A549 (cell line): ENCODE measurements around the gene SERINC5.

ENCODE experiments used
- CEBPB ChIP-seq, 2 experiments: fragments of >200 bp in 1 of 2; sonication (Bioruptor Twin) in 1 of 2; formaldehyde crosslinking in 1 of 2; IDR thresholded peaks; 2 replicates each; pipeline ENCODE4 v1.6.1; 2012 to 2016
- EP300 ChIP-seq, 2 experiments: fragments of >200 bp; sonication (Bioruptor Twin); formaldehyde crosslinking; IDR thresholded peaks; 2 replicates in 1 of 2; 3 replicates in 1 of 2; pipeline ENCODE4 v1.6.1; 2016 to 2017
- FOSB ChIP-seq: fragments of 250-450 bp; sonication (Bioruptor Pico); IDR thresholded peaks from 2 replicates; pipeline ENCODE4 v1.5.0; 2020; ENCODE audit warnings: mild to moderate bottlenecking, moderate library complexity
- FOSL2 ChIP-seq, 2 experiments: fragments of 450-650 bp in 1 of 2; fragments of >200 bp in 1 of 2; sonication (Bioruptor Twin) in 1 of 2; formaldehyde crosslinking; IDR thresholded peaks; 2 replicates each; pipeline versions ENCODE4 v1.5.0 to v1.6.1; 2016 to 2020; ENCODE audit warnings: mild to moderate bottlenecking in 1 of 2, moderate library complexity in 1 of 2
- GATA3 ChIP-seq: IDR thresholded peaks from 2 replicates; pipeline ENCODE4 v1.6.1; 2012; ENCODE audit warnings: borderline replicate concordance
- HDAC2 ChIP-seq: fragments of 200-600 bp; sonication (generic); IDR thresholded peaks from 2 replicates; pipeline ENCODE4 v1.6.1; 2016
- MAFK ChIP-seq: fragments of 450-650 bp; IDR thresholded peaks from 2 replicates; pipeline ENCODE4 v1.6.1; 2014; ENCODE audit not compliant: partially characterized antibody
- RAD21 ChIP-seq, 2 experiments: fragments of >200 bp in 1 of 2; sonication (Bioruptor Twin) in 1 of 2; formaldehyde crosslinking in 1 of 2; IDR thresholded peaks in 1 of 2; conservative IDR thresholded peaks in 1 of 2; 2 replicates in 1 of 2; 3 replicates in 1 of 2; pipeline ENCODE4 v1.6.1; 2012 to 2018; ENCODE audit warnings: inconsistent platforms in 1 of 2
- SMC3 ChIP-seq: fragments of >200 bp; sonication (Bioruptor Twin); formaldehyde crosslinking; IDR thresholded peaks from 3 replicates; pipeline ENCODE4 v1.6.1; 2018; ENCODE audit warnings: inconsistent platforms
- SREBF2 ChIP-seq: fragments of 450-650 bp; IDR thresholded peaks from 2 replicates; pipeline ENCODE4 v1.6.1; 2014; ENCODE audit warnings: mild to moderate bottlenecking, moderate library complexity
- TF ChIP-seq, protein P1 (sequence below): fragments of >200 bp; sonication (Bioruptor Twin); formaldehyde crosslinking; IDR thresholded peaks from 3 replicates; pipeline ENCODE4 v1.5.1; 2016
- TF ChIP-seq, protein P2 (sequence below): fragments of 200-600 bp; sonication (generic); IDR thresholded peaks from 2 replicates; pipeline ENCODE4 v1.6.1; 2016; ENCODE audit warnings: antibody characterized with exemption, mild to moderate bottlenecking, moderate library complexity

DNA sequence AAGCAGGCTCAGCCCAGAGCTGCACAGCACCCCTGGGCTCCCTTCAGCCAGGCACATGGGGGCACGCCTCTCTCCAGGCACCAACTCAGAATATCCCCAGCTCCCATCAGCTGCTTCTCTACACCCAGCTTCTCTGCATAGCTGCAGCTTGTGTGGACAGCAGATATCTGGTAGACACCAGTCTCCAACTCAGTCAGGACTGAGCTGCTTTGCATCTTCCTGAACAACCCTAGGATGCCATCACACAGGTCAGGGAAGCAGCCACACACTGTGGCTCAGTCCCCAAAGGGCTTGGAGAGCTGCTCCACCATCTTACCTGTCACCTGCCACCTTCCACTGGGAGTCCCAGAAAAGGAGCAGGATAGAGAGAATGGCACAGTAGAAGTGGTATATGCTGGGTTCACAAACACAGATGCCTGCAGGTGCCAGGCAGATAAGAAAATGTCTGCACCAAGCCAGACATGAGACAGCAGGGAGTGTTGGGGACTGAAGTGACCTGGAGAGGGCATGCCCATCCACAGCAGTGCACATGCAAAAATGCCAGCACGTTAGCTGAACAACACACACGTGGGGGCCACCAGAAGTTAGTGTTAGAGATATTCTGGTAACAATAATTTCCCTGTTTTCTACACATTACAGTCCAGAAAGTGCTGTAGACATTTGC is 178.7 kb downstream of the SERINC5 start:
- TF ChIP-seq HDAC2 (no peak), EP300 (IDR thresholded peaks at IDR 0.05) (no peak), GATA3 (no peak), RAD21 (conservative IDR thresholded peaks at IDR 0.05 in 1 of 2, IDR thresholded peaks at IDR 0.05 in 1 of 2) (no peak), FOSL2 (IDR thresholded peaks at IDR 0.05) (no peak), FOSL2 (CRISPR knock-in tag; IDR thresholded peaks at IDR 0.05) (no peak), SMC3 (no peak), FOSB (CRISPR knock-in tag) (no peak), MAFK (no peak), SREBF2 (no peak), CEBPB (IDR thresholded peaks at IDR 0.05) (no peak)
- TF ChIP-seq, protein P1, sequence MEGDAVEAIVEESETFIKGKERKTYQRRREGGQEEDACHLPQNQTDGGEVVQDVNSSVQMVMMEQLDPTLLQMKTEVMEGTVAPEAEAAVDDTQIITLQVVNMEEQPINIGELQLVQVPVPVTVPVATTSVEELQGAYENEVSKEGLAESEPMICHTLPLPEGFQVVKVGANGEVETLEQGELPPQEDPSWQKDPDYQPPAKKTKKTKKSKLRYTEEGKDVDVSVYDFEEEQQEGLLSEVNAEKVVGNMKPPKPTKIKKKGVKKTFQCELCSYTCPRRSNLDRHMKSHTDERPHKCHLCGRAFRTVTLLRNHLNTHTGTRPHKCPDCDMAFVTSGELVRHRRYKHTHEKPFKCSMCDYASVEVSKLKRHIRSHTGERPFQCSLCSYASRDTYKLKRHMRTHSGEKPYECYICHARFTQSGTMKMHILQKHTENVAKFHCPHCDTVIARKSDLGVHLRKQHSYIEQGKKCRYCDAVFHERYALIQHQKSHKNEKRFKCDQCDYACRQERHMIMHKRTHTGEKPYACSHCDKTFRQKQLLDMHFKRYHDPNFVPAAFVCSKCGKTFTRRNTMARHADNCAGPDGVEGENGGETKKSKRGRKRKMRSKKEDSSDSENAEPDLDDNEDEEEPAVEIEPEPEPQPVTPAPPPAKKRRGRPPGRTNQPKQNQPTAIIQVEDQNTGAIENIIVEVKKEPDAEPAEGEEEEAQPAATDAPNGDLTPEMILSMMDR = no peak
- TF ChIP-seq, protein P2, sequence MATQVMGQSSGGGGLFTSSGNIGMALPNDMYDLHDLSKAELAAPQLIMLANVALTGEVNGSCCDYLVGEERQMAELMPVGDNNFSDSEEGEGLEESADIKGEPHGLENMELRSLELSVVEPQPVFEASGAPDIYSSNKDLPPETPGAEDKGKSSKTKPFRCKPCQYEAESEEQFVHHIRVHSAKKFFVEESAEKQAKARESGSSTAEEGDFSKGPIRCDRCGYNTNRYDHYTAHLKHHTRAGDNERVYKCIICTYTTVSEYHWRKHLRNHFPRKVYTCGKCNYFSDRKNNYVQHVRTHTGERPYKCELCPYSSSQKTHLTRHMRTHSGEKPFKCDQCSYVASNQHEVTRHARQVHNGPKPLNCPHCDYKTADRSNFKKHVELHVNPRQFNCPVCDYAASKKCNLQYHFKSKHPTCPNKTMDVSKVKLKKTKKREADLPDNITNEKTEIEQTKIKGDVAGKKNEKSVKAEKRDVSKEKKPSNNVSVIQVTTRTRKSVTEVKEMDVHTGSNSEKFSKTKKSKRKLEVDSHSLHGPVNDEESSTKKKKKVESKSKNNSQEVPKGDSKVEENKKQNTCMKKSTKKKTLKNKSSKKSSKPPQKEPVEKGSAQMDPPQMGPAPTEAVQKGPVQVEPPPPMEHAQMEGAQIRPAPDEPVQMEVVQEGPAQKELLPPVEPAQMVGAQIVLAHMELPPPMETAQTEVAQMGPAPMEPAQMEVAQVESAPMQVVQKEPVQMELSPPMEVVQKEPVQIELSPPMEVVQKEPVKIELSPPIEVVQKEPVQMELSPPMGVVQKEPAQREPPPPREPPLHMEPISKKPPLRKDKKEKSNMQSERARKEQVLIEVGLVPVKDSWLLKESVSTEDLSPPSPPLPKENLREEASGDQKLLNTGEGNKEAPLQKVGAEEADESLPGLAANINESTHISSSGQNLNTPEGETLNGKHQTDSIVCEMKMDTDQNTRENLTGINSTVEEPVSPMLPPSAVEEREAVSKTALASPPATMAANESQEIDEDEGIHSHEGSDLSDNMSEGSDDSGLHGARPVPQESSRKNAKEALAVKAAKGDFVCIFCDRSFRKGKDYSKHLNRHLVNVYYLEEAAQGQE = no peak
